Heart left ventricle (tissue), 16 donors: ENCODE results near the gene ERN1. TPM values are rescaled to one million over a fixed set of nuclear protein-coding genes. Genes with fewer than 3 reads are reported as not detected.

Experiments used
- ATAC-seq, 4 donors: fragments of 200-7000 bp; cut with Tn5 transposase; one replicate each; pipeline ENCODE4 v1.9.1; 2020 to 2022; ENCODE audit warnings: moderate library complexity in 4 of 4, mild to moderate bottlenecking in 3 of 4, moderate number of reproducible peaks in 1 of 4
- DNase-seq, 5 donors: peaks; one replicate each; pipeline ENCODE4 v3.0.0-alpha.2; 2020
- H3K27ac ChIP-seq, 12 donors: fragments of 200-600 bp; sonication (generic) in 4 of 12; one replicate each; pipeline versions ENCODE4 v1.5.0 to v1.8.0; 2016 to 2022; ENCODE audit warnings: mild to moderate bottlenecking in 2 of 12
- H3K27me3 ChIP-seq, 9 donors: fragments of 200-600 bp; sonication (generic) in 2 of 9; one replicate each; pipeline versions ENCODE4 v1.5.1 to v1.8.0; 2016 to 2022; ENCODE audit warnings: mild to moderate bottlenecking in 3 of 9
- H3K36me3 ChIP-seq, 9 donors: fragments of 200-600 bp; sonication (generic) in 2 of 9; one replicate each; pipeline versions ENCODE4 v1.5.0 to v1.8.0; 2018 to 2022; ENCODE audit warnings: mild to moderate bottlenecking in 2 of 9
- H3K4me1 ChIP-seq, 12 donors: fragments of 200-600 bp; sonication (generic) in 4 of 12; one replicate each; pipeline versions ENCODE4 v1.5.0 to v1.8.0; 2016 to 2022; ENCODE audit warnings: mild to moderate bottlenecking in 3 of 12
- H3K4me3 ChIP-seq, 12 donors: fragments of 200-600 bp; sonication (generic) in 4 of 12; one replicate each; pipeline versions ENCODE4 v1.5.0 to v1.8.0; 2017 to 2022; ENCODE audit warnings: mild to moderate bottlenecking in 9 of 12, moderate library complexity in 4 of 12
- H3K9me3 ChIP-seq, 12 donors: fragments of 200-600 bp; sonication (generic) in 4 of 12; one replicate each; pipeline versions ENCODE4 v1.5.0 to v1.8.0; 2016 to 2022; ENCODE audit warnings: mild to moderate bottlenecking in 1 of 12
- POLR2A ChIP-seq, 2 donors: fragments of 450-650 bp; IDR thresholded peaks; one replicate each; pipeline ENCODE4 v1.6.1; 2017; ENCODE audit warnings: antibody characterized with exemption in 2 of 2, mild to moderate bottlenecking in 2 of 2, moderate library complexity in 2 of 2
- WGBS, 4 donors: extraction: QIAGEN DNeasy Blood & Tissue Kit in 2 of 4; methylation state at CpG; one replicate each; pipeline versions ENCODE4 v1.1.5 to v1.1.7; 2013 to 2018; 5-methylcytosine and 5-hydroxymethylcytosine counted together
- intact Hi-C, 10 donors: fragments of 100-400 bp; cut with DNase I; formaldehyde crosslinking; loops; one replicate each; pipeline versions ENCODE4 v1.11.1 to v1.14.2; 2022
- polyA plus RNA-seq, 2 donors: library from polyadenylated mRNA; stranded (reverse); fragments of 200-250 nt; gene quantifications; one replicate each; pipeline ENCODE4 v1.2.3, GENCODE V29; 2013
- total RNA-seq, 9 donors: library from RNA; depleted of rRNA in 2 of 9; stranded (reverse); fragments of >200 nt in 2 of 9; fragmentation: NEBNext Ultra II Directional in 3 of 9; extraction: Animal tissue kit (Norgen Biotek cat#: 25700) in 3 of 9; gene quantifications; one replicate each; pipeline versions ENCODE4 v1.1.0 to v1.2.4, GENCODE V29; 2016 to 2023
- TF ChIP-seq, protein P1 (sequence below), 12 donors: fragments of 200-600 bp; sonication (generic) in 4 of 12; IDR thresholded peaks; one replicate each; pipeline versions ENCODE4 v1.5.0 to v1.8.0; 2018 to 2022; ENCODE audit warnings: antibody characterized with exemption in 12 of 12, mild to moderate bottlenecking in 5 of 12
- donor health status: ischemic (EF 13 %, LVEDD 7.1; RV severe dilation, severe dysfunction).
- donor health status: healthy with polysubstance abuse.
- donor health status: DM: no; HTN: yes; CAD: no.
- donor health status: DM: no; HTN: no; CAD: no.
- donor health status: ischemic (EF 25% LVEDD 6.9; RV normal size, moderate dysfunction).
- donor health status: ischemic (EF 25% LVEDD 5.7; RV mildly dilated, moderate dysfunction).
- donor health status: healthy.
- donor health status: DM: yes; HTN: yes; CAD: no.
- donor health status: ischemic (EF 35%, LVEDD 5.7; RV mildly dilated, moderate dysfunction).
- donor health status: nonischemic (EF 11% LVEDD 7.7; RV severe dilation, severe dysfunction).
- donor health status: DM: yes; HTN: yes; CAD: no.
- donor health status: PGD.
- donor health status: ischemic (EF 29% LVEDD 5.4; RV normal size, mild dysfunction).
- donor health status: nonischemic (EF 23%, LVEDD 6.1; RV moderate dilation, normal function).

ERN1 gene
- total and polyA plus RNA-seq, 11 donors = 1.5 to 18.7 (median 7.4) TPM

DNA sequence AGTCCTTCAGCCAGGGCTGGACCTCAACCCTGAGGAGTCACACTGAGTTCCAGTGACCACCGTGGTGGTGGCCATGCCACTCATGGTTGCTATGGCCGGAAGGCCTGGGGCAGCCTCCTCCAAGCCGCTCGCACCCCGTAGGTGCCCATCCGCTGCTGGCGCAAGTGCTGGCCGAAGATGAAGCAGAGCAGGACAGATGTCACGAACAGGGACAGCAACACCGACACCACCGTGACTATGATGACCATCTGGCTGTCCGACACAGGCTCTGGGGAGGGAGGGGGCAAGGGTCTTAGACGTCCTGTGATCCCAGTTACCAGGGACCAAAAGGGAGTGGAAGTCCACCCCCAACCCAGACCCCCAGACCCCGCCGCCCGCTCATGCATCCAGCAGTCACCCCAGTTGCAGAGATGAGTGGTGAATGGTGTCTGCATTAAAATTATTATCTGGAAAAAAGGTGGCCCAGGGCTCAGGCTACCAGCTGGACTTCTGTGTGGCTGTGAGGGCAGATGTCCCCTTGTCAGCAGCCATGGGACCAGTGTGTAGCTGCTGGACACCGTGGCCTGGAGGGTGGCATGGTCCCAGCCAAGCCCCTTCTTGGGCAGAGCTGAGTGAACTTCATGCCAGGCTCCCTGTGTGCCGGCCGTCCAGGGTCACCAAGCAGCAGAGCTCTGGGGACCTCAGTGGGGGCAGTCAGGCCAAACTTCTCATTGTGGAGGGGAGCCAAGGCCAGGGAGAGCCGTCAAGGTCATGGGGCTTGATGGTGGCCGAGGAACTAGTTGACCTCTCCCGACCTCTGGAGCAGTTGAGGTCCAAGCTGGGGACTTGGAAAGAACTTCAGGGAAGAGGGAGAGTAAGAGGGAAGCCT, 127.1 kb downstream of the ERN1 start:
- H3K9me3 ChIP-seq = no peaks in the 10 kb centered on the region
- peaks cover 0 to 25% (median 10%) of the 10 kb centered on the region in 9 donors for H3K36me3 ChIP-seq
- DNase-seq (no peak), ATAC-seq (no peak)
- no peak overlapping the region for H3K4me3 ChIP-seq
- H3K27ac ChIP-seq = peak overlapping the region; percentile 66 to 92 (median 76)
- H3K27me3 ChIP-seq = peaks cover 0 to 19% (median 5%) of the 10 kb centered on the region in 9 donors
- 78 to 89% (median 85%) methylated on average over 13 to 22 of the region's 22 CpGs for WGBS, 4 donors
- peaks cover 8 to 70% (median 37%) of the 10 kb centered on the region in 12 donors for H3K4me1 ChIP-seq
- intact Hi-C loops = no loop called here
- no peak for TF ChIP-seq POLR2A (IDR thresholded peaks at IDR 0.05)
- TF ChIP-seq, protein P1, sequence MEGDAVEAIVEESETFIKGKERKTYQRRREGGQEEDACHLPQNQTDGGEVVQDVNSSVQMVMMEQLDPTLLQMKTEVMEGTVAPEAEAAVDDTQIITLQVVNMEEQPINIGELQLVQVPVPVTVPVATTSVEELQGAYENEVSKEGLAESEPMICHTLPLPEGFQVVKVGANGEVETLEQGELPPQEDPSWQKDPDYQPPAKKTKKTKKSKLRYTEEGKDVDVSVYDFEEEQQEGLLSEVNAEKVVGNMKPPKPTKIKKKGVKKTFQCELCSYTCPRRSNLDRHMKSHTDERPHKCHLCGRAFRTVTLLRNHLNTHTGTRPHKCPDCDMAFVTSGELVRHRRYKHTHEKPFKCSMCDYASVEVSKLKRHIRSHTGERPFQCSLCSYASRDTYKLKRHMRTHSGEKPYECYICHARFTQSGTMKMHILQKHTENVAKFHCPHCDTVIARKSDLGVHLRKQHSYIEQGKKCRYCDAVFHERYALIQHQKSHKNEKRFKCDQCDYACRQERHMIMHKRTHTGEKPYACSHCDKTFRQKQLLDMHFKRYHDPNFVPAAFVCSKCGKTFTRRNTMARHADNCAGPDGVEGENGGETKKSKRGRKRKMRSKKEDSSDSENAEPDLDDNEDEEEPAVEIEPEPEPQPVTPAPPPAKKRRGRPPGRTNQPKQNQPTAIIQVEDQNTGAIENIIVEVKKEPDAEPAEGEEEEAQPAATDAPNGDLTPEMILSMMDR (IDR thresholded peaks at IDR 0.05) = no peak

DNA sequence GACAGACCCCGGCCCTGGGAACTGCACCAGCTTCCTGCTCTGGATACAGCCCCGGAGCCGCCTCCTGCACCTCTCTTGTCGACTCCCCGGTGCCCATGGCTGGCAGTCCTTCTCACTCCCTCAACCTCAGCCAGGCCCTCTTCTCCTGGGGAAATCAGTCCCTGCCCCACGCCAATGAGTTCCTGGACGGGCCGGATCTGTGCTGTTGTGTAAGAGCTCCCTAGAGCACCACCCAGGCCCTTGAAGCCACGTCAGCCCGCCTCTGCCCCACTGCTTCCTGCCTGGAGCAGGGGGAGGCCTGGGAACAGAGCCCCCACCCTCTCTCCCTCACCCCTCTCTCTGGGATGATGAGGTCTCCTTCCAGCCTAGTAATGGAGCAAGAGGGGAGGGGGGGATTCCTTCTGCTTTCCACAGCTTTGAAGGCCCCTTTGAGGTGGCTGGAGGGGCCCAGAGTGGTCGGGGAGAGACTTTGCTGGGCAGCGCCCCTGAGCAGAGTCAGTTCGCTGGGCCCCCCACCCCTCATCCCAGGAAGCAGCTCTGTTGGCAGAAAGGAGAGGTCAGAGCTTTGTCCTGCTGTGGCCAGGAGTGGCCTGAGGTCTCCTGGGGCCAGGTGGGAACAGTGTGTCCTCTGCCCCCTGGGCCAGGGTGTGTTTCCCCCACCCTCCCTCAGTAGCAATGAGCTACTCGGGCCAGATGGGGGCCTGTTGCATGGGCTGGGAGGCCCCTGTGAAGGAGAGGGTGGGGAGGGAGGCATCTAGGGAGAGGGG, 128.0 kb downstream of the ERN1 start:
- peak in 1 of 2 donors; percentile 6 for TF ChIP-seq POLR2A (IDR thresholded peaks at IDR 0.05)
- TF ChIP-seq, protein P1 (IDR thresholded peaks at IDR 0.05) = no peak
- Histone ChIP-seq H3K27me3 (peaks cover 0 to 28% (median 12%) of the 10 kb centered on the region in 9 donors), H3K36me3 (peaks cover 0 to 25% (median 10%) of the 10 kb centered on the region in 9 donors), H3K4me3 (no peak overlapping the region), H3K27ac (peak overlapping the region; percentile 66 to 92 (median 76)), H3K4me1 (peaks cover 3 to 70% (median 36%) of the 10 kb centered on the region in 12 donors), H3K9me3 (no peaks in the 10 kb centered on the region)
- WGBS, 4 donors = 56 to 70% (median 64%) methylated on average over 10 to 14 of the region's 14 CpGs
- DNase-seq (peak; percentile 66 to 83 (median 71)), ATAC-seq (peak; percentile 32 to 81 (median 71))
- intact Hi-C loops = no loop called here

DNA sequence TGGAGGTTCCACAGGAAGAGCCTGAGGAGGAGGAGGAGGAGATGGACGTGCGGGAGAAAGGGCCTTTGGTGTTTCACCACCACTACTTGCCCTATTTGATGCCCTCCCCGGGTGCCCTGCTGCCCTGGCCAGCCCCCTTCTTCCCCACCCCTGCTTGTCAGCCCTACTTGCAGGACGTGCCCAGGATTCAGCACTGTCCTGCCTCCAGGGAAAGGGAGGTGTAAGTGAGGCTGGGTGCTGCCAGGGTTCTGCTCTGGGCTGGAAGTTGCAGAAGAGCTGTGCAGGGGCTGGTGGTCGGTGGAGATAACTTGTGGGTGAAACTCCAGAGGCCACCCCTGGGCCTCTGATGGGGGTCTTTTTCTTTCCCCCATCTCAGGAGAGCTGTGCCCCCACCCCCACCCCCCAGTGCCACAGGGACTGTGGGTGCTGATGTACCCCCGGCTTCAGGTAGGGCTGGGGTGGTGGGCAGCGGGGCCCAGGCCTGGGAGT, 128.8 kb downstream of the ERN1 start:
- H3K4me1 ChIP-seq = peaks cover 3 to 62% (median 32%) of the 10 kb centered on the region in 12 donors
- DNase-seq (peak in 1 of 5 donors; percentile 51), ATAC-seq (no peak)
- TF ChIP-seq POLR2A (IDR thresholded peaks at IDR 0.05) = no peak
- TF ChIP-seq, protein P1 (IDR thresholded peaks at IDR 0.05) = no peak
- H3K9me3 ChIP-seq = no peaks in the 10 kb centered on the region
- H3K27me3 ChIP-seq = peaks cover 0 to 28% (median 12%) of the 10 kb centered on the region in 9 donors
- WGBS, 4 donors = 78 to 81% (median 79%) methylated on average over 5 to 7 of the region's 7 CpGs
- peak overlapping the region; percentile 66 to 92 (median 76) for H3K27ac ChIP-seq
- no peak overlapping the region for H3K4me3 ChIP-seq
- H3K36me3 ChIP-seq = peaks cover 0 to 25% (median 10%) of the 10 kb centered on the region in 9 donors
- intact Hi-C loops = no loop called here
